Prostate gland (tissue), 2 donors: ENCODE results near the gene HDAC8. TPM values are rescaled to one million over a fixed set of nuclear protein-coding genes. Genes with fewer than 3 reads are reported as not detected.
A peak's percentile ranks its signal among the peaks of the same experiment; 100 is the strongest.

ENCODE experiments used
- DNase-seq: peaks from one replicate; pipeline ENCODE4 v3.0.0-alpha.2; 2019; ENCODE audit warnings: low spot score
- H3K27ac ChIP-seq, 2 donors: fragments of 200-600 bp; sonication (generic); 2 replicates each; pipeline ENCODE4 v1.5.1; 2017 to 2019
- H3K27me3 ChIP-seq: fragments of 200-600 bp; sonication (generic); replicated peaks from 2 replicates; pipeline ENCODE4 v1.5.1; 2019; ENCODE audit not compliant: insufficient read depth
- H3K36me3 ChIP-seq, 2 donors: fragments of 200-600 bp; sonication (generic); 1 replicate in 1 of 2; 2 replicates in 1 of 2; pipeline versions ENCODE4 v1.5.1 to v1.8.1; 2017 to 2019
- H3K4me1 ChIP-seq: fragments of 200-600 bp; sonication (generic); replicated peaks from 2 replicates; pipeline ENCODE4 v1.5.1; 2019
- H3K4me3 ChIP-seq, 2 donors: fragments of 200-600 bp; sonication (generic); 2 replicates each; pipeline ENCODE4 v1.5.1; 2017 to 2019
- H3K9me3 ChIP-seq: fragments of 200-600 bp; sonication (generic); 2 replicates; pipeline ENCODE4 v1.5.1; 2017
- POLR2A ChIP-seq: fragments of 450-650 bp; IDR thresholded peaks from one replicate; pipeline ENCODE4 v1.6.1; 2016; ENCODE audit warnings: antibody characterized with exemption, mild to moderate bottlenecking
- POLR2AphosphoS5 ChIP-seq: sonication (generic); formaldehyde crosslinking; IDR thresholded peaks from one replicate; pipeline ENCODE4 v1.6.1; 2017; ENCODE audit warnings: antibody characterized with exemption
- WGBS: methylation state at CpG from one replicate; pipeline ENCODE4 v1.1.5; 2018; 5-methylcytosine and 5-hydroxymethylcytosine counted together
- intact Hi-C: fragments of 100-400 bp; cut with DNase I; formaldehyde crosslinking; loops from one replicate; pipeline ENCODE4 v1.14.2; 2022
- total RNA-seq, 2 donors: library from RNA; depleted of rRNA; stranded (reverse); fragments of >200 nt; gene quantifications; one replicate each; pipeline ENCODE4 v1.1.0, GENCODE V29; 2016
- TF ChIP-seq, protein P1 (sequence below), 4 experiments: fragments of 200-600 bp in 2 of 4; fragments of 450-650 bp in 2 of 4; sonication (generic) in 2 of 4; IDR thresholded peaks; 1 replicate in 3 of 4; 2 replicates in 1 of 4; pipeline ENCODE4 v1.5.1; 2016 to 2019; ENCODE audit warnings: antibody characterized with exemption in 4 of 4, mild to moderate bottlenecking in 2 of 4, moderate library complexity in 2 of 4

Gene HDAC8
- total RNA-seq, 2 donors from 2014 or later: 25.3 to 32.3 TPM

DNA sequence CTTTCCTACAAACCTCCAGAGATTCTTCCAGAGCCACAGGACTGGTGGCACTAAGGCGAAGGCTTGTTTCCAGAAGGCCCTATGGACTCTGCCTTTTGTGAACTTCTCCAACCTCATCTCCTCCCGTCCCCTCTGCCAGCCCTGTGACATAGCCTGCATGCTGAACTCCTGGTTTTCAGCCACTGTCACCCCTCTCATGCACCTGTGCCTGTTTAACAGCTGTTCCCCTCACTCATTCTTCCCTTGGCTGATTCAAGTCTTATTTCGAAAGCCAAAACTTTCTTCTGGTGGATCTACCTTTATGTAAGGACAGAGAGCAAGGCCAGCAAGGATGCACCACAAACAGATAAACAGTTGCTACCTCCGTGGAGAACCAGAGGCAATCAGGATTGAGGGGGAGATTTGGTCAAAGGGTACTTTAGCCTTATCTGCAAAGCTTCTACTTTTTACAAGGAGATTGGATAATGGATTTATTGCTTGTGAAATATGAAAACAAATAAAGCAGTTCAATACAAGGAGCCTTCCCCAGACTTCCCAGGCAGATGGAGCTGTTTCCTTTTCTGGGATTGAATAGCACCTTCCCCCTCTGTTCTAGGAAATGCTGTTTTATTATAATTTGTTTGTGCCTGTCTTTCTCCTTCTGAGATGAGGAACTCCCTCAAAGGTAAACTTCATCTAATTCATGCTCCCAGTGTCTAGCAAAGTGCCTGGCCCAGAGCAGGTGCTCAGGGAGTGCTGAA lies 272.6 kb downstream of the HDAC8 start:
- intact Hi-C loops: no loop called here
- WGBS: 83% methylated on average over 4 of the region's 4 CpGs
- no peak for TF ChIP-seq POLR2AphosphoS5
- TF ChIP-seq, protein P1, sequence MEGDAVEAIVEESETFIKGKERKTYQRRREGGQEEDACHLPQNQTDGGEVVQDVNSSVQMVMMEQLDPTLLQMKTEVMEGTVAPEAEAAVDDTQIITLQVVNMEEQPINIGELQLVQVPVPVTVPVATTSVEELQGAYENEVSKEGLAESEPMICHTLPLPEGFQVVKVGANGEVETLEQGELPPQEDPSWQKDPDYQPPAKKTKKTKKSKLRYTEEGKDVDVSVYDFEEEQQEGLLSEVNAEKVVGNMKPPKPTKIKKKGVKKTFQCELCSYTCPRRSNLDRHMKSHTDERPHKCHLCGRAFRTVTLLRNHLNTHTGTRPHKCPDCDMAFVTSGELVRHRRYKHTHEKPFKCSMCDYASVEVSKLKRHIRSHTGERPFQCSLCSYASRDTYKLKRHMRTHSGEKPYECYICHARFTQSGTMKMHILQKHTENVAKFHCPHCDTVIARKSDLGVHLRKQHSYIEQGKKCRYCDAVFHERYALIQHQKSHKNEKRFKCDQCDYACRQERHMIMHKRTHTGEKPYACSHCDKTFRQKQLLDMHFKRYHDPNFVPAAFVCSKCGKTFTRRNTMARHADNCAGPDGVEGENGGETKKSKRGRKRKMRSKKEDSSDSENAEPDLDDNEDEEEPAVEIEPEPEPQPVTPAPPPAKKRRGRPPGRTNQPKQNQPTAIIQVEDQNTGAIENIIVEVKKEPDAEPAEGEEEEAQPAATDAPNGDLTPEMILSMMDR (IDR thresholded peaks at IDR 0.05): peak in 1 of 4 experiments; percentile 20
- Histone ChIP-seq H3K9me3 (no peaks in the 10 kb centered on the region), H3K27me3 (no peaks in the 10 kb centered on the region), H3K27ac (no peak overlapping the region), H3K4me1 (no peaks in the 10 kb centered on the region), H3K36me3 (no peaks in the 10 kb centered on the region), H3K4me3 (no peak overlapping the region)
- no peak for DNase-seq

DNA sequence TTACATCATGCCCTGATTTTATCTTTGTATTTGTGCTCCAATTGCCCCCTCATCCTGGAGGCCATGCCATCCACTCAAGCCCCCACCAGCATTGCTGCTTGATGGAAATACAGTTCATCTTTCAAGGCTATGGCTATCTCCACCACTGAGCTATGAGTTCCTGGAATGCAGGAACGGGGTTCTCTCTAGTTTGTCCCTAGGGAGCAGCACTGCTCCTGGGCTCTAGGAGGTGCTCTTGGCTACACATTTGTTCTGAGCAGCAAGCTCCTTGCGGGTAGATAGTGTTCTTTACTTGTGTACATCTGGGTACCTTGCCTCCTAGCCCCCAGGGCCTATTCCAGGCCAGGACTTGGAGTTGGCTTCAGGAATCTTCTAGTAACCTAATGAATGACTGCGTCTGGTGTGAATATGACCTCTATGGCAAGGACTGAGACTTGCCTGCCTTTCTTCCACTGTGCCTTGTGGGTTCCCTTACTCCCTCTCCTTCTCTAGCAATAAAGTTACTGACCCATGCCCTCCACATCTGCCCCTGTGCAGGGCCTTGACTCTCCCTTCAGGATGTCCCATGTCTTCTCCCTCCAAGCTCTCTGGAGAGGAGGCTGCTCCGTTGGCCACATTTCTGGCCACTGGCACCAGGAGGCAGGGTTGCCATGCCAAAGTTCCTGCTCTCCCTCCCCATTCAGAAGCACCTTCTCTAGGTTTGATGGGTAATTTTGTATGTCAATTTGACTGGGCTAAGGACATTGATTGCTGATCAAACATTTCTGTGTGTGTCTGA lies 274.5 kb downstream of the HDAC8 start:
- DNase-seq: no peak
- no peak overlapping the region for H3K4me3 ChIP-seq
- H3K4me1 ChIP-seq: no peaks in the 10 kb centered on the region
- intact Hi-C loops: no loop called here
- H3K27me3 ChIP-seq: no peaks in the 10 kb centered on the region
- no peak overlapping the region for H3K27ac ChIP-seq
- H3K9me3 ChIP-seq: no peaks in the 10 kb centered on the region
- TF ChIP-seq POLR2A (no peak), POLR2AphosphoS5 (no peak)
- TF ChIP-seq, protein P1 (IDR thresholded peaks at IDR 0.05): no peak
- H3K36me3 ChIP-seq: no peaks in the 10 kb centered on the region
- WGBS: 73% methylated on average over 3 of the region's 4 CpGs

DNA sequence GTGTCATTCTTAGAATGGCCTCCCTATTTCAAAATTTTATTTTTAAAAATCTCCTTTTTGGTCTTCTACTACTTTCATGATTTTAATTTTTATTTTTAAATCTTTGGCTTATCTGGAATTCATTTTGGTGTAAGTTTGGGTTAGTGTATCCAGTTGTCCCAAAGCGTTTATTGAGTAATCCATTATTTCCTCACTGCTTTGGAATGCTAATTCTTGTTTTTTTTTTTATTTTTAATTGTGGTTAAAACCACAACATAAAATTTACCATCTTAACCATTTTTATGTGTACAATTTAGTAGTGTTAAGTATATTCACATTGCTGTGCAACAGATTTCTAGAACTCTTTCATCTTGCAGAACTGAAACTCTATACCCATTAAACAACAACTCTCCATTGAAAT lies 275.7 kb downstream of the HDAC8 start:
- Histone ChIP-seq H3K27ac (no peak overlapping the region), H3K4me1 (no peaks in the 10 kb centered on the region), H3K9me3 (no peaks in the 10 kb centered on the region), H3K27me3 (no peaks in the 10 kb centered on the region), H3K4me3 (no peak overlapping the region), H3K36me3 (no peaks in the 10 kb centered on the region)
- 100% methylated on average over 1 of the region's 1 CpG for WGBS
- TF ChIP-seq POLR2A: no peak
- TF ChIP-seq POLR2AphosphoS5: no peak
- TF ChIP-seq, protein P1 (IDR thresholded peaks at IDR 0.05): no peak
- no peak for DNase-seq
- intact Hi-C loops: no loop called here

DNA sequence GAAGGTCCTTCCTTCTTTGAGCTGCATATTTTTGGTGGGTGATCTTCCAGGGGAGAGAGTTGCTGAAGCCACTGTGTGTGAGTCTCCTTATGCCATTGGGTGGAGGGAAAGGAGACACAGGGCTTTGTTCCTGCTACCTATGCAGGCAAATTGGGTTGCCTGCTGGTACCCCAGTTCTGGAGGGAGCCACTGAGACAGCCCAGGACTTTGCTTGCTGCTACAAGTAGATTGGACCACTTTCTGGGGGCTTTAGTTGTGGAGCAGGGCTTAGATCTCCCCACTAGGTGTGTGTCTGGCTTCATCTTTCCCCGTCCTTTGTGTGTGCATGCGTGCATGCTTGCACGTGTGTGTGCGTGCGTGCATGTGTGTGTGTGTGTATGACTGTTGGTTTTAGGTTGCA lies 276.9 kb downstream of the HDAC8 start:
- H3K4me3 ChIP-seq: no peak overlapping the region
- 76% methylated on average over 5 of the region's 5 CpGs for WGBS
- H3K4me1 ChIP-seq: no peaks in the 10 kb centered on the region
- H3K27me3 ChIP-seq: no peaks in the 10 kb centered on the region
- H3K27ac ChIP-seq: no peak overlapping the region
- no peaks in the 10 kb centered on the region for H3K9me3 ChIP-seq
- intact Hi-C loops: no loop called here
- TF ChIP-seq POLR2A (no peak), POLR2AphosphoS5 (no peak)
- TF ChIP-seq, protein P1 (IDR thresholded peaks at IDR 0.05): no peak
- no peaks in the 10 kb centered on the region for H3K36me3 ChIP-seq
- no peak for DNase-seq
